ENCODE measurements around the gene LCMT2. TPM values are rescaled to one million over a fixed set of nuclear protein-coding genes. Genes with fewer than 3 reads are reported as not detected.

The LCMT2 gene, protein sequence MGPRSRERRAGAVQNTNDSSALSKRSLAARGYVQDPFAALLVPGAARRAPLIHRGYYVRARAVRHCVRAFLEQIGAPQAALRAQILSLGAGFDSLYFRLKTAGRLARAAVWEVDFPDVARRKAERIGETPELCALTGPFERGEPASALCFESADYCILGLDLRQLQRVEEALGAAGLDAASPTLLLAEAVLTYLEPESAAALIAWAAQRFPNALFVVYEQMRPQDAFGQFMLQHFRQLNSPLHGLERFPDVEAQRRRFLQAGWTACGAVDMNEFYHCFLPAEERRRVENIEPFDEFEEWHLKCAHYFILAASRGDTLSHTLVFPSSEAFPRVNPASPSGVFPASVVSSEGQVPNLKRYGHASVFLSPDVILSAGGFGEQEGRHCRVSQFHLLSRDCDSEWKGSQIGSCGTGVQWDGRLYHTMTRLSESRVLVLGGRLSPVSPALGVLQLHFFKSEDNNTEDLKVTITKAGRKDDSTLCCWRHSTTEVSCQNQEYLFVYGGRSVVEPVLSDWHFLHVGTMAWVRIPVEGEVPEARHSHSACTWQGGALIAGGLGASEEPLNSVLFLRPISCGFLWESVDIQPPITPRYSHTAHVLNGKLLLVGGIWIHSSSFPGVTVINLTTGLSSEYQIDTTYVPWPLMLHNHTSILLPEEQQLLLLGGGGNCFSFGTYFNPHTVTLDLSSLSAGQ
- 16.9 and 19.5 TPM in 2 replicates for total RNA-seq (2014; rRNA removed; shearing (Covaris generic))

GRCh38 chr15:43329960-43330779 lies at the start of gene LCMT2:
LCMT2 (minus strand) TSS chr15:43330573; CDS start chr15:43330489, 84 bp downstream.

DNA sequence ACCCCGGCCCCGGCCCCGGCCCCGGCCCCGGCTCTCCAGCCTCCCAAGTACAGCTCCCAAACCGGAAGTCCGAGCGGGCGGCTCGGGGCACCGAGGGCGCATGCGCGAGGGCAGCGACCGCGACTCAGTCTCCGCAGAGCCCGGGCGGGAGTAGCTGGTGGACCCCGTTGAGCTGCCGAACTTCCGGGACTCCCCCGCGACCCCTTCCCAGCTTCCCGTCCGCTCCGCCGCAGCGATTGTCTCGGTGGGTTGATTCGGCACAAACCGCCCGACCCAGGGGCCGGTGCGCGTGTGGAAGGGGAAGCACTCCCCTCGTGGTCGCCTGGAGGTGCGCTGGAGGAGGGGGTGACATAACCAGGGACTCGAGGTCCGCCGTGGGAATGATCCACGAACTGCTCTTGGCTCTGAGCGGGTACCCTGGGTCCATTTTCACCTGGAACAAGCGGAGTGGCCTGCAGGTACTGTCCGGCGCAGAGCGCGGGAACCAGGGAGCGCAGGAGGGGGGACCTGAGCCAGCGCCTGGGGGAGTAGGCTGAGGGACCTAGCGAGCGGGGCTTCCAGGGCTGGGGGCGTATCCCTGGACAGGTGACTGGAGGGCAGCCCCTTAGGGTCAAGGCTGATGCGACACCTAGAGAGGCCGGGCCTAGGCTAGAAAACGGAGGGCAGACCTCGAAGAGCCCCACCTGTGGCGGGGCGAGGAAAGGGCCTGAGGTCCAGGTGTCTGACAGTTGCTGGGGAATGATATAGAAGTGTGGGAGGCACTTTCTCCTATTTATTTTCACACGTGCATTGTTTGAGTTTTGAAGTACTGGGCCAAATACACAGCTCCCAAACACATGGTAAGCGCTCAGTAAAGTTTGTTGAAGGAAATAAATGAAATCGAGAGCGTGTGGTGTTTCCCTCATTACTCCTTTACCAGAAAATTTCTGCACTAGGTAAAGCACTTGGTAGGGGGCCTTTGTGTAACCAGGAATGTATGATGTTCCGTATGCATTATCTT lies 40.9 kb upstream of the LCMT2 start, which contains the start of the genes TUBGCP4 and ZSCAN29:
Gene TUBGCP4, plus strand, starts transcription at position 127 of the 1,000 bp plus-strand sequence. Its CDS starts 254 bp downstream, at position 381.
Gene ZSCAN29, minus strand, starts transcription at position 69 of the 1,000 bp plus-strand sequence. CDS start 1,130 bp downstream, outside the sequence.

GRCh38 chr15:43302205-43302817 lies 28.1 kb downstream of the LCMT2 start, which contains the start of gene TGM7:
TGM7 (minus strand) TSS chr15:43302255.

Other genes with a start within 250 kb of the LCMT2 start
- 31.7 and 32.2 TPM in 2 replicates for gene UBR1, start 224.5 kb downstream of the LCMT2 start, total RNA-seq (2014; rRNA removed; shearing (Covaris generic))
- gene TMEM62, start 197.0 kb downstream of the LCMT2 start, total RNA-seq (2014; rRNA removed; shearing (Covaris generic)): 21.7 and 25.8 TPM in 2 replicates
- gene CCNDBP1, start 145.2 kb downstream of the LCMT2 start, total RNA-seq (2014; rRNA removed; shearing (Covaris generic)): 51.1 and 53.4 TPM in 2 replicates
- not detected in 2 replicates for gene EPB42, start 109.6 kb downstream of the LCMT2 start, total RNA-seq (2014; rRNA removed; shearing (Covaris generic))
- gene TGM5, start 63.6 kb downstream of the LCMT2 start, total RNA-seq (2014; rRNA removed; shearing (Covaris generic)): 0.66 TPM in 1 of 2 replicates, not detected in the other
- not detected in 2 replicates for gene TGM7, start 28.3 kb downstream of the LCMT2 start, total RNA-seq (2014; rRNA removed; shearing (Covaris generic))
- 21.9 and 24.0 TPM in 2 replicates for gene ZSCAN29, start 40.5 kb upstream of the LCMT2 start, total RNA-seq (2014; rRNA removed; shearing (Covaris generic))
- gene TUBGCP4, start 40.5 kb upstream of the LCMT2 start, total RNA-seq (2014; rRNA removed; shearing (Covaris generic)): 12.4 and 12.6 TPM in 2 replicates
- gene TP53BP1, start 162.6 kb upstream of the LCMT2 start, total RNA-seq (2014; rRNA removed; shearing (Covaris generic)): 37.9 and 43.2 TPM in 2 replicates
- gene MAP1A, start 187.0 kb upstream of the LCMT2 start, total RNA-seq (2014; rRNA removed; shearing (Covaris generic)): 2.2 and 2.4 TPM in 2 replicates